IMR-90 (cell line): ENCODE results near the gene NHLRC3. TPM values are rescaled to one million over a fixed set of nuclear protein-coding genes. Genes with fewer than 3 reads are reported as not detected.

Experiments
- ATAC-seq: fragments of 200-7000 bp; cut with Tn5 transposase; 2 replicates; pipeline ENCODE4 v1.9.1; 2020; ENCODE audit warnings: low read depth, mild to moderate bottlenecking, moderate library complexity
- BruUV-seq: library from RNA; stranded (reverse); fragments of 400-500 nt; replicated peaks from 2 replicates; lab custom pipeline; 2021; lab: Mats Ljungman, UMichigan
- CTCF ChIA-PET: fragments of 300-600 bp; formaldehyde crosslinking; extraction: SDS; loops from one replicate; lab custom pipeline; 2021; ENCODE audit warnings: antibody characterized with exemption; lab: Yijun Ruan, JAX
- POLR2A ChIA-PET: fragments of 300-600 bp; sonication (Branson Sonifier 250); formaldehyde crosslinking; loops from one replicate; lab custom pipeline; 2022; ENCODE audit warnings: antibody characterized with exemption; ENCODE audit not compliant: unreplicated experiment; lab: Charles Lee
- DNase-seq: peaks from one replicate; pipeline ENCODE4 v3.0.0; 2013
- H2AFZ ChIP-seq: replicated peaks from 2 replicates; pipeline ENCODE3; 2013; ENCODE audit warnings: low read length, mild to moderate bottlenecking; ENCODE audit not compliant: poor library complexity
- H2AK5ac ChIP-seq: 2 replicates; pipeline ENCODE4 v1.6.1; 2013; ENCODE audit warnings: low read depth, low read length, inconsistent platforms
- H2AK9ac ChIP-seq: replicated peaks from 2 replicates; pipeline ENCODE3; 2013; ENCODE audit warnings: mild to moderate bottlenecking, low read depth, low read length, moderate library complexity; ENCODE audit not compliant: poor library complexity
- H2BK120ac ChIP-seq: 2 replicates; pipeline ENCODE4 v1.6.1; 2013; ENCODE audit warnings: low read depth, low read length, inconsistent platforms
- H2BK15ac ChIP-seq: 3 replicates; pipeline ENCODE4 v1.6.1; 2013; ENCODE audit warnings: low read depth, low read length, inconsistent platforms
- H2BK20ac ChIP-seq: 2 replicates; pipeline ENCODE4 v1.6.1; 2013; ENCODE audit warnings: low read depth, mild to moderate bottlenecking, inconsistent platforms, low read length, moderate library complexity
- H2BK5ac ChIP-seq: 2 replicates; pipeline ENCODE4 v1.6.1; 2013; ENCODE audit warnings: mild to moderate bottlenecking, low read depth, low read length, inconsistent platforms; ENCODE audit not compliant: poor library complexity, severe bottlenecking
- H3K14ac ChIP-seq: replicated peaks from 2 replicates; pipeline ENCODE4 v1.6.1; 2013; ENCODE audit warnings: low read depth, low read length, inconsistent platforms
- H3K18ac ChIP-seq: 2 replicates; pipeline ENCODE4 v1.6.1; 2013; ENCODE audit warnings: low read depth, low read length, control low read depth
- H3K23ac ChIP-seq: 2 replicates; pipeline ENCODE4 v1.6.1; 2013; ENCODE audit warnings: low read depth, low read length, inconsistent platforms
- H3K27ac ChIP-seq: 2 replicates; pipeline ENCODE4 v1.5.1; 2013; ENCODE audit warnings: mild to moderate bottlenecking, control low read depth, low read length; ENCODE audit not compliant: insufficient read depth
- H3K27me3 ChIP-seq: 2 replicates; pipeline ENCODE4 v1.6.1; 2013; ENCODE audit warnings: low read length; ENCODE audit not compliant: control insufficient read depth, insufficient read depth
- H3K36me3 ChIP-seq: 2 replicates; pipeline ENCODE4 v1.6.1; 2013; ENCODE audit warnings: low read length, mixed read lengths; ENCODE audit not compliant: control insufficient read depth, insufficient read depth
- H3K4ac ChIP-seq: 2 replicates; pipeline ENCODE4 v1.6.1; 2013; ENCODE audit warnings: low read depth, low read length, inconsistent platforms
- H3K4me1 ChIP-seq: 2 replicates; pipeline ENCODE4 v1.6.1; 2013; ENCODE audit warnings: low read length, mixed read lengths; ENCODE audit not compliant: control insufficient read depth, insufficient read depth
- H3K4me2 ChIP-seq: 2 replicates; pipeline ENCODE4 v1.6.1; 2013; ENCODE audit warnings: low read depth, mild to moderate bottlenecking, control low read depth, low read length, moderate library complexity
- H3K4me3 ChIP-seq: 2 replicates; pipeline ENCODE4 v1.5.1; 2013; ENCODE audit warnings: low read depth, mild to moderate bottlenecking, control low read depth, low read length, moderate library complexity; ENCODE audit not compliant: insufficient read depth
- H3K56ac ChIP-seq: 2 replicates; pipeline ENCODE4 v1.6.1; 2013; ENCODE audit warnings: low read length, inconsistent platforms; ENCODE audit not compliant: insufficient read depth; ENCODE audit errors: extremely low read depth
- H3K79me1 ChIP-seq, 2 experiments: 2 replicates each; pipeline ENCODE4 v1.6.1; 2013; ENCODE audit warnings: low read length in 2 of 2, inconsistent platforms in 1 of 2, low read depth in 1 of 2
- H3K9ac ChIP-seq: 2 replicates; pipeline ENCODE4 v1.6.1; 2013; ENCODE audit warnings: low read depth, low read length, control low read depth
- H3K9me1 ChIP-seq: 2 replicates; pipeline ENCODE4 v1.6.1; 2013; ENCODE audit warnings: low read length, inconsistent platforms; ENCODE audit not compliant: insufficient read depth
- H3K9me3 ChIP-seq: 2 replicates; pipeline ENCODE4 v1.6.1; 2013; ENCODE audit warnings: low read length; ENCODE audit not compliant: control insufficient read depth, insufficient read depth
- H4K20me1 ChIP-seq: 2 replicates; pipeline ENCODE4 v1.6.1; 2013; ENCODE audit warnings: low read length, inconsistent platforms; ENCODE audit not compliant: insufficient read depth
- H4K5ac ChIP-seq: 2 replicates; pipeline ENCODE4 v1.6.1; 2013; ENCODE audit warnings: mild to moderate bottlenecking, low read depth, low read length, control low read depth
- H4K8ac ChIP-seq, 2 experiments: 2 replicates each; pipeline ENCODE4 v1.6.1; 2013; ENCODE audit warnings: low read depth in 2 of 2, low read length in 2 of 2, control low read depth in 1 of 2, inconsistent platforms in 1 of 2
- H4K91ac ChIP-seq: 2 replicates; pipeline ENCODE4 v1.6.1; 2013; ENCODE audit warnings: low read depth, low read length, inconsistent platforms; ENCODE audit not compliant: insufficient read depth
- BHLHE40 ChIP-seq: fragments of 150-350 bp; IDR thresholded peaks from 2 replicates; pipeline ENCODE4 v1.6.1; 2016; ENCODE audit warnings: mild to moderate bottlenecking, low read depth, low read length
- CEBPB ChIP-seq: IDR thresholded peaks from 2 replicates; pipeline ENCODE4 v1.6.1; 2012; ENCODE audit warnings: low read depth, low read length, improper control_type of control experiment
- CHD1 ChIP-seq: IDR thresholded peaks from 2 replicates; pipeline ENCODE4 v1.6.1; 2012; ENCODE audit warnings: low read depth, low read length, improper control_type of control experiment
- ELK1 ChIP-seq: fragments of 150-350 bp; IDR thresholded peaks from 2 replicates; pipeline ENCODE4 v1.6.1; 2016; ENCODE audit warnings: low read depth, mild to moderate bottlenecking, low read length, moderate library complexity, borderline replicate concordance
- FOS ChIP-seq: fragments of 150-350 bp; IDR thresholded peaks from 2 replicates; pipeline ENCODE4 v1.6.1; 2016; ENCODE audit warnings: low read depth, low read length
- MAFK ChIP-seq: IDR thresholded peaks from 2 replicates; pipeline ENCODE4 v1.6.1; 2012; ENCODE audit warnings: low read depth, low read length, improper control_type of control experiment
- MAZ ChIP-seq: IDR thresholded peaks from 2 replicates; pipeline ENCODE4 v1.6.1; 2012; ENCODE audit warnings: low read depth, mild to moderate bottlenecking, low read length, improper control_type of control experiment, moderate library complexity, borderline replicate concordance
- MXI1 ChIP-seq: IDR thresholded peaks from 2 replicates; pipeline ENCODE4 v1.6.1; 2012; ENCODE audit warnings: low read depth, mild to moderate bottlenecking, low read length, moderate library complexity, borderline replicate concordance
- POLR2A ChIP-seq: IDR thresholded peaks from 2 replicates; pipeline ENCODE4 v1.6.1; 2012; ENCODE audit warnings: mild to moderate bottlenecking, low read depth, low read length
- RAD21 ChIP-seq: IDR thresholded peaks from 2 replicates; pipeline ENCODE4 v1.6.1; 2012; ENCODE audit warnings: low read length, improper control_type of control experiment
- RCOR1 ChIP-seq: IDR thresholded peaks from 2 replicates; pipeline ENCODE4 v1.6.1; 2012; ENCODE audit warnings: mild to moderate bottlenecking, low read length, improper control_type of control experiment; ENCODE audit not compliant: insufficient replicate concordance
- RFX5 ChIP-seq: IDR thresholded peaks from 2 replicates; pipeline ENCODE4 v1.8.0; 2012; ENCODE audit warnings: low read depth, mild to moderate bottlenecking, low read length, moderate library complexity
- SMC3 ChIP-seq: fragments of 150-350 bp; IDR thresholded peaks from 2 replicates; pipeline ENCODE4 v1.6.1; 2016; ENCODE audit warnings: low read depth, mild to moderate bottlenecking, antibody characterized with exemption, low read length, moderate library complexity
- WGBS, 2 experiments: methylation state at CpG; one replicate each; pipeline versions ENCODE4 v1.1.5 to v1.1.7; 2013; ENCODE audit warnings: missing lambda C conversion rate in 2 of 2; ENCODE audit not compliant: insufficient read length in 1 of 2; ENCODE audit errors: extremely low coverage in 2 of 2; 5-methylcytosine and 5-hydroxymethylcytosine counted together
- dilution Hi-C: fragments of 300-500 bp; cut with HindIII; formaldehyde crosslinking; loops from one replicate; pipeline ENCODE4 v1.14.3; 2018; ENCODE audit warnings: low sequenced_read_pairs; ENCODE audit not compliant: unreplicated experiment
- in situ Hi-C: fragments of 300-500 bp; cut with MboI; formaldehyde crosslinking; loops from 3 replicates; pipeline ENCODE4 v1.14.3; 2019; ENCODE audit warnings: low sequenced_read_pairs, inconsistent platforms, mixed read lengths
- intact Hi-C: fragments of 100-400 bp; cut with micrococcal nuclease; formaldehyde crosslinking; loops from 2 replicates; pipeline ENCODE4 v1.10.0; 2022
- polyA plus RNA-seq, 3 experiments: library from polyadenylated mRNA; depleted of rRNA; stranded (reverse); fragments of >200 nt; gene quantifications; 2 replicates each; pipeline ENCODE4 v1.2.3, GENCODE V29; 2012; ENCODE audit warnings: low replicate concordance in 1 of 3
- total RNA-seq: library from RNA; depleted of rRNA; stranded (reverse); fragments of >200 nt; gene quantifications from 2 replicates; pipeline ENCODE4 v1.2.3, GENCODE V29; 2012

NHLRC3 gene
- total and polyA plus RNA-seq, 2 of the 4 experiments (the other 2 are of a cell fraction), result 3.0 to 4.2 TPM

GRCh38 chr13:38993381-38993780 is 44.9 kb upstream of the NHLRC3 start:
- Histone ChIP-seq H2AK9ac (no peak overlapping the region), H2BK20ac (no peak overlapping the region), H3K4me1 (no peaks in the 10 kb centered on the region), H4K20me1 (no peaks in the 10 kb centered on the region), H4K8ac (no peak overlapping the region), H4K5ac (no peak overlapping the region), H3K14ac (no peak overlapping the region), H3K27me3 (no peaks in the 10 kb centered on the region), H2AK5ac (no peak overlapping the region), H3K9ac (no peak overlapping the region), H2BK120ac (no peak overlapping the region), H2AFZ (no peak overlapping the region), H3K79me1 (no peaks in the 10 kb centered on the region), H3K9me1 (no peaks in the 10 kb centered on the region), H3K56ac (no peak overlapping the region), H4K91ac (no peak overlapping the region), H3K4ac (no peak overlapping the region), H3K23ac (no peak overlapping the region), H3K18ac (no peak overlapping the region), H3K9me3 (no peaks in the 10 kb centered on the region), H2BK15ac (no peak overlapping the region), H3K4me2 (no peak overlapping the region), H3K4me3 (no peak overlapping the region), H3K27ac (no peak overlapping the region), H3K36me3 (no peaks in the 10 kb centered on the region), H2BK5ac (no peak overlapping the region)
- intact Hi-C loops (no loop called here), in situ Hi-C loops (no loop called here), dilution Hi-C loops (no loop called here)
- WGBS, 2 experiments, result 53% methylated on average over 2 of the region's 4 CpGs; no CpG with 5 or more reads in 1 of the 2 experiments
- BruUV-seq, result no TSS peak
- no peak for ATAC-seq
- ChIA-PET CTCF (no interaction called here), POLR2A (interaction anchor here (0.6 kb wide), 1 partner anchor 78 kb away, joined by 3 read pairs; no protein-coding TSS in a partner anchor)
- DNase-seq, result no peak
- no peak for TF ChIP-seq RCOR1
- TF ChIP-seq CHD1, result no peak
- TF ChIP-seq CEBPB, result no peak
- TF ChIP-seq MAFK, result no peak
- no peak for TF ChIP-seq FOS
- no peak for TF ChIP-seq RFX5
- no peak for TF ChIP-seq MAZ
- no peak for TF ChIP-seq SMC3
- no peak for TF ChIP-seq BHLHE40
- TF ChIP-seq RAD21, result no peak
- TF ChIP-seq ELK1, result no peak
- no peak for TF ChIP-seq POLR2A
- no peak for TF ChIP-seq MXI1
